Esophagus muscularis mucosa (tissue), 3 donors: ENCODE measurements around the gene ASAP2.

Source experiments
- CTCF ChIP-seq, 3 experiments: fragments of 200-600 bp in 2 of 3; fragments of 450-650 bp in 1 of 3; sonication (generic) in 2 of 3; IDR thresholded peaks; one replicate each; pipeline ENCODE4 v1.5.1; 2017 to 2019; ENCODE audit warnings: antibody characterized with exemption in 3 of 3, mild to moderate bottlenecking in 2 of 3, moderate library complexity in 1 of 3
- POLR2A ChIP-seq: fragments of 450-650 bp; IDR thresholded peaks from one replicate; pipeline ENCODE4 v1.6.1; 2017; ENCODE audit warnings: antibody characterized with exemption, moderate library complexity, mild to moderate bottlenecking, low read depth
- POLR2AphosphoS5 ChIP-seq, 2 donors: sonication (generic); formaldehyde crosslinking; IDR thresholded peaks; one replicate each; pipeline ENCODE4 v1.6.1; 2017; ENCODE audit warnings: antibody characterized with exemption in 2 of 2

- no peak for TF ChIP-seq CTCF (IDR thresholded peaks at IDR 0.05)
- no peak for TF ChIP-seq POLR2AphosphoS5 (IDR thresholded peaks at IDR 0.05)
- no peak for TF ChIP-seq POLR2A
These were observed 80.9 kb downstream of the ASAP2 start for GRCh38 chr2:9287400-9288045.
